Right lobe of liver (tissue), 6 donors: ENCODE measurements around the gene SPP2. TPM values are rescaled to one million over a fixed set of nuclear protein-coding genes. Genes with fewer than 3 reads are reported as not detected.

Source experiments
- ATAC-seq, 4 donors: fragments of 200-7000 bp; cut with Tn5 transposase; one replicate each; pipeline ENCODE4 v1.9.1; 2020; ENCODE audit warnings: mild to moderate bottlenecking in 4 of 4, moderate library complexity in 4 of 4
- DNase-seq, 3 donors: peaks; one replicate each; pipeline ENCODE4 v3.0.0-alpha.2; 2020
- H3K27ac ChIP-seq, 3 donors: fragments of 200-600 bp; one replicate each; pipeline ENCODE4 v1.8.0; 2022
- H3K27me3 ChIP-seq, 2 donors: fragments of 200-600 bp; one replicate each; pipeline ENCODE4 v1.8.0; 2022
- H3K36me3 ChIP-seq, 4 donors: fragments of 200-600 bp; sonication (generic) in 1 of 4; one replicate each; pipeline versions ENCODE4 v1.5.1 to v1.8.0; 2017 to 2022; ENCODE audit warnings: control low read depth in 1 of 4
- H3K4me1 ChIP-seq, 4 donors: fragments of 200-600 bp; sonication (generic) in 1 of 4; one replicate each; pipeline versions ENCODE4 v1.5.1 to v1.8.0; 2017 to 2022; ENCODE audit warnings: control low read depth in 1 of 4
- H3K4me3 ChIP-seq, 3 donors: fragments of 200-600 bp; one replicate each; pipeline ENCODE4 v1.8.0; 2022
- H3K9me3 ChIP-seq, 4 donors: fragments of 200-600 bp; sonication (generic) in 1 of 4; one replicate each; pipeline versions ENCODE4 v1.5.1 to v1.8.0; 2017 to 2022; ENCODE audit warnings: control low read depth in 1 of 4
- CTCF ChIP-seq, 4 donors: fragments of 200-600 bp in 3 of 4; fragments of 450-650 bp in 1 of 4; IDR thresholded peaks; one replicate each; pipeline versions ENCODE4 v1.5.1 to v1.8.0; 2016 to 2022; ENCODE audit warnings: antibody characterized with exemption in 4 of 4, mild to moderate bottlenecking in 2 of 4
- POLR2A ChIP-seq: fragments of 450-650 bp; IDR thresholded peaks from one replicate; pipeline ENCODE4 v1.6.1; 2017; ENCODE audit warnings: antibody characterized with exemption, mild to moderate bottlenecking
- whole genome bisulfite sequencing: methylation state at CpG from one replicate; pipeline ENCODE4 v1.1.6; 2018; ENCODE audit warnings: low coverage, low lambda C conversion rate; ENCODE audit not compliant: insufficient coverage; ENCODE audit errors: missing lambda C conversion rate; 5-methylcytosine and 5-hydroxymethylcytosine counted together
- intact Hi-C, 2 donors: fragments of 100-400 bp; cut with DNase I; formaldehyde crosslinking; loops; one replicate each; pipeline versions ENCODE4 v1.11.2 to v1.14.1; 2022
- total RNA-seq, 6 experiments: library from RNA; depleted of rRNA in 2 of 6; stranded (reverse); fragments of >200 nt in 2 of 6; fragmentation: NEBNext Ultra II Directional in 3 of 6; extraction: Animal tissue kit (Norgen Biotek cat#: 25700) in 3 of 6; gene quantifications; one replicate each; pipeline versions ENCODE4 v1.1.0 to v1.2.4, GENCODE V29; 2016 to 2023
- donor health status: DM: no; HTN: yes; CAD: no.
- donor health status: DM: no; HTN: no; CAD: no.
- donor health status: DM: no; HTN: no; CAD: no.
- donor health status: DM: no; HTN: yes; CAD: no.
- donor health status: DM: no; HTN: yes; CAD: no.

Gene SPP2
- total RNA-seq, 6 experiments from 2014 or later, result 31.9 to 177 (median 70.2) TPM

- Histone ChIP-seq H3K27ac (no peak overlapping the region), H3K9me3 (no peaks in the 10 kb centered on the region), H3K4me1 (peaks cover 0 to 4% (median 2%) of the 10 kb centered on the region in 4 donors), H3K27me3 (no peaks in the 10 kb centered on the region), H3K4me3 (no peak overlapping the region), H3K36me3 (no peaks in the 10 kb centered on the region)
- DNase-seq, result no peak
- no peak for TF ChIP-seq POLR2A
- TF ChIP-seq CTCF (IDR thresholded peaks at IDR 0.05), result no peak
- no peak for ATAC-seq
- intact Hi-C loops, result no loop called here
- 86% methylated on average over 8 of the region's 10 CpGs for WGBS
Measured at GRCh38 chr2:234026693-234027254, 23.7 kb upstream of the SPP2 start.

GRCh38 chr2:234027641-234028040, 22.9 kb upstream of the SPP2 start:
- intact Hi-C loops, result no loop called here
- no peak overlapping the region for H3K4me3 ChIP-seq
- H3K4me1 ChIP-seq, result peaks cover 0 to 1% (median 0%) of the 10 kb centered on the region in 4 donors
- no peaks in the 10 kb centered on the region for H3K27me3 ChIP-seq
- no peak overlapping the region for H3K27ac ChIP-seq
- no peaks in the 10 kb centered on the region for H3K9me3 ChIP-seq
- TF ChIP-seq POLR2A (no peak), CTCF (IDR thresholded peaks at IDR 0.05) (no peak)
- ATAC-seq, result no peak
- no peak for DNase-seq
- no peaks in the 10 kb centered on the region for H3K36me3 ChIP-seq
- WGBS, result 75% methylated on average over 1 of the region's 1 CpG

GRCh38 chr2:234029150-234029733, 21.3 kb upstream of the SPP2 start:
- TF ChIP-seq POLR2A, result no peak
- intact Hi-C loops, result no loop called here
- DNase-seq, result no peak

GRCh38 chr2:234031207-234031606, 19.3 kb upstream of the SPP2 start:
- intact Hi-C loops, result no loop called here
- ATAC-seq, result no peak
- no peak for DNase-seq
- no peak overlapping the region for H3K27ac ChIP-seq
- no peak for TF ChIP-seq POLR2A
- no peak for TF ChIP-seq CTCF (IDR thresholded peaks at IDR 0.05)
- H3K4me3 ChIP-seq, result no peak overlapping the region
- H3K4me1 ChIP-seq, result no peaks in the 10 kb centered on the region
- no peaks in the 10 kb centered on the region for H3K27me3 ChIP-seq
- WGBS, result 50% methylated on average over 2 of the region's 2 CpGs
- H3K36me3 ChIP-seq, result no peaks in the 10 kb centered on the region
- H3K9me3 ChIP-seq, result no peaks in the 10 kb centered on the region

More at GRCh38 chr2:234029150-234029733, 21.3 kb upstream of the SPP2 start:
- WGBS, result 73% methylated on average over 4 of the region's 4 CpGs
- no peak overlapping the region for H3K27ac ChIP-seq
- ATAC-seq, result no peak
- no peak overlapping the region for H3K4me3 ChIP-seq
- no peaks in the 10 kb centered on the region for H3K27me3 ChIP-seq
- no peaks in the 10 kb centered on the region for H3K4me1 ChIP-seq
- H3K36me3 ChIP-seq, result no peaks in the 10 kb centered on the region
- no peaks in the 10 kb centered on the region for H3K9me3 ChIP-seq

GRCh38 chr2:234032279-234032856, 18.1 kb upstream of the SPP2 start:
- ATAC-seq, result peak in 3 of 4 donors; percentile 21 to 45 (median 43)
- no peaks in the 10 kb centered on the region for H3K9me3 ChIP-seq
- DNase-seq, result no peak
- WGBS, result 86% methylated on average over 1 of the region's 1 CpG
- H3K27me3 ChIP-seq, result no peaks in the 10 kb centered on the region
- intact Hi-C loops, result no loop called here
- no peaks in the 10 kb centered on the region for H3K36me3 ChIP-seq
- H3K27ac ChIP-seq, result no peak overlapping the region
- no peak overlapping the region for H3K4me3 ChIP-seq
- no peaks in the 10 kb centered on the region for H3K4me1 ChIP-seq
- TF ChIP-seq CTCF (IDR thresholded peaks at IDR 0.05) (no peak), POLR2A (no peak)
